ENCODE results near the gene SMC1A.

The SMC1A gene

DNA sequence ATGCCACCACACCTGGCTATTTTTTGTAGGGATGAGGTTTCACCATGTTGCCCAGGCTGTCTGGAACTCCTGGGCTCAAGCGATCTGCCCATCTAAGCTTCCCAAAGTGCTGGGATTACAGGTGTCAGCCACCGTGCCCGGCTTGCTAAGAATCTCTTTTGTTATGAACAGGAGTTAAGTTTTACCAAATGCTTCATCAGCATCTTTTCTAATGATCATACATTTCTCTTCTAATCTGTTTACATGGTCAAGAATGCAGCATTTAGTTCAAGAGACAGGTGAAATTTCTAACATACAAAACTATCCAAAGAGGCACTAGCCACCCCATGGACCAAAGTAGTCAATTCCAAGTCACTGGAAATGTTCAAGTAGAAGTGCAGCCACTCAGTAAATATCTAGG, 88.6 kb downstream of the SMC1A start:
- no peak for DNase-seq

DNA sequence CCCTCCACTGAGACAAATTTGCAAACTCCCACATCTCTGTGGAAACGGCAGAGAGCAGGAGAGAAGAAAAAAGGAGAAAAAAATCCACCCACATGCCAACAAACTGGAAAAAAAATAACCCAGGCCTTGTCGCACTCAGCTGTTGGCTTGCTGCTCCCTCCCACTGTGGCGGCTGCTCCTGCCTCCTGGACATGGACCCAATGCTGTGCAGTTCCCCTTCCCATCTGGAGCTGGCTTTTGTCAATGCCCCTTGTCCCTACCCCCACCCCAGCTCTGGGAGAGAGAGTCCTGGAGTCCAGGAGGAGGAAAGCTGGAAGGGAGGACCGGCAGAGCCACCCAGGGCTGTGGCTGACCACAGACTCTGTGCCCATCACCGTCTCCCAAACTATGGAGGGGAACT, 90.2 kb downstream of the SMC1A start:
- DNase-seq = no peak

DNA sequence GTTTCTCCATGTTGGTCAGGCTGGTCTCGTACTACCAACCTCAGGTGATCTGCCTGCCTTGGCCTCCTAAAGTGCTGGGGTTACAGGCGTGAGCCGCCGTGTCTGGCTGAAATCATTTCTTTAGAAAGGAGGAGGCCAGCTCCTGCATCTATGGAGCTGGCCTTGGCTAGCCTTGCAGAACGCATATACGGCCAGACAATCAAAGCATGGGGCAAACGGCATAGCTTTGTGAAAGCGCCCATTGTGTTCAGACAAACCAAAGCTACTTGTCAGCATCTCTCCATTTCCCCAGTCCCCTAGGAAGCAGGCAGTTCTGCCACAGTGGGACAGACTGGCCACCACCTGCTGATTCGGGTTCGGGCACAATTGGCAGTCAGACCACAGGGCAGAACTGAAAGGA, 92.1 kb downstream of the SMC1A start:
- no peak for DNase-seq

- DNase-seq = no peak
Observed at GRCh38 chrX:53324803-53325202, 97.7 kb downstream of the SMC1A start.

Measured in activated naive CD4-positive, alpha-beta T cell (primary cell).